ENCODE results near the gene DUS1L.

DNA sequence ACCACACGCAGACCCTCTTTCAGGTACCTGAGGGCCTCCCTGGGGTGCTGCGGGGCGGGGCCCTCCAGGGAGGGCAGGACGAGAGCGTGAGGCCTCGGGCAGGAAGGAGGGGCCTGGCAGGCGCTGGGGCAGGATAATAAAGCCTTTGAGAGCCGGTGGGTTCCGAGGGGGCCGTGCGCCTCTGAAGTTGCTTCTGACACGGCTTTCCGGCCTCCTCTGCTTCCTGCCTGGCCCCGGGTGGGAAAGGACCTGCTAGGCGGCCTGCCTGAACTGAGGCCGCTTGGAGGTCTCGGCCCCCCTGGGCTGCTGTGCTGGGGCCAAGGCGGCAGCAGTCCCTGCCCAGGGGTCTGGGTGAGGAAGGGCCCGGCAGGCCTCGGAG, 53.4 kb downstream of the DUS1L start:
- TF ChIP-seq ZNF114 (CRISPR knock-in tag; IDR thresholded peaks at IDR 0.05) (no peak), STAT1 (IDR thresholded peaks at IDR 0.05; ENCODE audit: unreplicated experiment) (no peak), POLR2AphosphoS5 (IDR thresholded peaks at IDR 0.05; ENCODE audit: low read depth) (no peak), EZH2 (IDR thresholded peaks at IDR 0.05; ENCODE audit: low read depth, unreplicated experiment) (no peak)
- TF ChIP-seq, protein P1, sequence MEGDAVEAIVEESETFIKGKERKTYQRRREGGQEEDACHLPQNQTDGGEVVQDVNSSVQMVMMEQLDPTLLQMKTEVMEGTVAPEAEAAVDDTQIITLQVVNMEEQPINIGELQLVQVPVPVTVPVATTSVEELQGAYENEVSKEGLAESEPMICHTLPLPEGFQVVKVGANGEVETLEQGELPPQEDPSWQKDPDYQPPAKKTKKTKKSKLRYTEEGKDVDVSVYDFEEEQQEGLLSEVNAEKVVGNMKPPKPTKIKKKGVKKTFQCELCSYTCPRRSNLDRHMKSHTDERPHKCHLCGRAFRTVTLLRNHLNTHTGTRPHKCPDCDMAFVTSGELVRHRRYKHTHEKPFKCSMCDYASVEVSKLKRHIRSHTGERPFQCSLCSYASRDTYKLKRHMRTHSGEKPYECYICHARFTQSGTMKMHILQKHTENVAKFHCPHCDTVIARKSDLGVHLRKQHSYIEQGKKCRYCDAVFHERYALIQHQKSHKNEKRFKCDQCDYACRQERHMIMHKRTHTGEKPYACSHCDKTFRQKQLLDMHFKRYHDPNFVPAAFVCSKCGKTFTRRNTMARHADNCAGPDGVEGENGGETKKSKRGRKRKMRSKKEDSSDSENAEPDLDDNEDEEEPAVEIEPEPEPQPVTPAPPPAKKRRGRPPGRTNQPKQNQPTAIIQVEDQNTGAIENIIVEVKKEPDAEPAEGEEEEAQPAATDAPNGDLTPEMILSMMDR (conservative IDR thresholded peaks at IDR 0.05; ENCODE audit: low read depth in 2 of 2) = no peak
- TF ChIP-seq, protein P2, sequence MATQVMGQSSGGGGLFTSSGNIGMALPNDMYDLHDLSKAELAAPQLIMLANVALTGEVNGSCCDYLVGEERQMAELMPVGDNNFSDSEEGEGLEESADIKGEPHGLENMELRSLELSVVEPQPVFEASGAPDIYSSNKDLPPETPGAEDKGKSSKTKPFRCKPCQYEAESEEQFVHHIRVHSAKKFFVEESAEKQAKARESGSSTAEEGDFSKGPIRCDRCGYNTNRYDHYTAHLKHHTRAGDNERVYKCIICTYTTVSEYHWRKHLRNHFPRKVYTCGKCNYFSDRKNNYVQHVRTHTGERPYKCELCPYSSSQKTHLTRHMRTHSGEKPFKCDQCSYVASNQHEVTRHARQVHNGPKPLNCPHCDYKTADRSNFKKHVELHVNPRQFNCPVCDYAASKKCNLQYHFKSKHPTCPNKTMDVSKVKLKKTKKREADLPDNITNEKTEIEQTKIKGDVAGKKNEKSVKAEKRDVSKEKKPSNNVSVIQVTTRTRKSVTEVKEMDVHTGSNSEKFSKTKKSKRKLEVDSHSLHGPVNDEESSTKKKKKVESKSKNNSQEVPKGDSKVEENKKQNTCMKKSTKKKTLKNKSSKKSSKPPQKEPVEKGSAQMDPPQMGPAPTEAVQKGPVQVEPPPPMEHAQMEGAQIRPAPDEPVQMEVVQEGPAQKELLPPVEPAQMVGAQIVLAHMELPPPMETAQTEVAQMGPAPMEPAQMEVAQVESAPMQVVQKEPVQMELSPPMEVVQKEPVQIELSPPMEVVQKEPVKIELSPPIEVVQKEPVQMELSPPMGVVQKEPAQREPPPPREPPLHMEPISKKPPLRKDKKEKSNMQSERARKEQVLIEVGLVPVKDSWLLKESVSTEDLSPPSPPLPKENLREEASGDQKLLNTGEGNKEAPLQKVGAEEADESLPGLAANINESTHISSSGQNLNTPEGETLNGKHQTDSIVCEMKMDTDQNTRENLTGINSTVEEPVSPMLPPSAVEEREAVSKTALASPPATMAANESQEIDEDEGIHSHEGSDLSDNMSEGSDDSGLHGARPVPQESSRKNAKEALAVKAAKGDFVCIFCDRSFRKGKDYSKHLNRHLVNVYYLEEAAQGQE (IDR thresholded peaks at IDR 0.05; ENCODE audit: unreplicated experiment) = no peak

Measured in GM23338 (cell line).